DOHH2 (cell line): ENCODE data around the gene PPL.

ENCODE experiments used
- EZH2phosphoT487 ChIP-seq: fragments of 200-600 bp; sonication (generic); IDR thresholded peaks from 2 replicates; pipeline ENCODE4 v1.6.1; 2017; ENCODE audit warnings: borderline replicate concordance, mild to moderate bottlenecking, antibody characterized with exemption, low read length, moderate library complexity, mixed read lengths
- TF ChIP-seq, protein P1 (sequence below): fragments of 200-600 bp; sonication (generic); IDR thresholded peaks from one replicate; pipeline ENCODE4 v1.5.1; 2014; ENCODE audit warnings: antibody characterized with exemption, mild to moderate bottlenecking, low read depth, low read length; ENCODE audit not compliant: poor library complexity, severe bottlenecking

DNA sequence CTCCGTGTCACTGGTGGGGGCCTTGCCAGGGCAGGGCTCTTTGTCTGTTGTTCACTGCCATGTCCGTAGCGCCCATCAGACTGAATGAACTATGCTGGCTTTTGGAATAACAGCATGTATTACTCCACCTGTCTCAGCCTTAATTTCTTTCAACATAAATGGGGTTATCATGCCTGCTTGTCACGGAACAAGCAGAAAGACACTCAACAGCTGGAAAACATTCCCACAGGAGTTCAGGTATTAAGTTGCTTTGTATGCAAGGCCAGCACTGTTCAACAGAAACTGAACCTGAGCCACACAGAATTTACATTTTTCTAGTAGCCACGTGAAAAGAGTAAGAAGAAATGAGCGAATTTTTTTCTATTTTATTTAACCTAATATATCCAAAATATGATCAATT, 13.1 kb downstream of the PPL start:
- TF ChIP-seq, protein P1, sequence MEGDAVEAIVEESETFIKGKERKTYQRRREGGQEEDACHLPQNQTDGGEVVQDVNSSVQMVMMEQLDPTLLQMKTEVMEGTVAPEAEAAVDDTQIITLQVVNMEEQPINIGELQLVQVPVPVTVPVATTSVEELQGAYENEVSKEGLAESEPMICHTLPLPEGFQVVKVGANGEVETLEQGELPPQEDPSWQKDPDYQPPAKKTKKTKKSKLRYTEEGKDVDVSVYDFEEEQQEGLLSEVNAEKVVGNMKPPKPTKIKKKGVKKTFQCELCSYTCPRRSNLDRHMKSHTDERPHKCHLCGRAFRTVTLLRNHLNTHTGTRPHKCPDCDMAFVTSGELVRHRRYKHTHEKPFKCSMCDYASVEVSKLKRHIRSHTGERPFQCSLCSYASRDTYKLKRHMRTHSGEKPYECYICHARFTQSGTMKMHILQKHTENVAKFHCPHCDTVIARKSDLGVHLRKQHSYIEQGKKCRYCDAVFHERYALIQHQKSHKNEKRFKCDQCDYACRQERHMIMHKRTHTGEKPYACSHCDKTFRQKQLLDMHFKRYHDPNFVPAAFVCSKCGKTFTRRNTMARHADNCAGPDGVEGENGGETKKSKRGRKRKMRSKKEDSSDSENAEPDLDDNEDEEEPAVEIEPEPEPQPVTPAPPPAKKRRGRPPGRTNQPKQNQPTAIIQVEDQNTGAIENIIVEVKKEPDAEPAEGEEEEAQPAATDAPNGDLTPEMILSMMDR = no peak
- TF ChIP-seq EZH2phosphoT487 = no peak
